Measurements from ENCODE around the gene KREMEN1. TPM values are rescaled to one million over a fixed set of nuclear protein-coding genes. Genes with fewer than 3 reads are reported as not detected.
A peak's percentile ranks its signal among the peaks of the same experiment; 100 is the strongest.

KREMEN1 gene
- total and polyA plus RNA-seq, 9 of the 15 experiments (the other 6 are each of a cell fraction or from before 2014, with no cell fraction given) = 0.69 to 11.5 (median 4.3) TPM

- H3K36me3 ChIP-seq (ENCODE audit: control insufficient read depth, insufficient read depth, low read length) = no peaks in the 10 kb centered on the region
- no peak overlapping the region for H3K4me2 ChIP-seq (ENCODE audit: insufficient read depth, low read length)
- H3K9me1 ChIP-seq (ENCODE audit: control insufficient read depth, insufficient read depth, low read length) = no peaks in the 10 kb centered on the region
- DNase-seq (ENCODE audit: extremely low read depth in 1 of 4, low spot score in 3 of 4) = peak in 1 of 4 experiments; percentile 23
- peaks cover 4 to 34% of the 10 kb centered on the region in 2 experiments; a peak in 4 of 5 replicates for H3K4me1 ChIP-seq (replicated peaks in 1 of 2; ENCODE audit: control insufficient read depth in 2 of 2, insufficient read depth in 2 of 2, low read length in 2 of 2)
- no TSS peak for BruUV-seq (replicated peaks)
- intact Hi-C loops (cut with micrococcal nuclease) (no loop called here), in situ Hi-C loops (cut with MboI) (no loop called here)
- FAIRE-seq = no peak
- H3K79me2 ChIP-seq (ENCODE audit: control insufficient read depth, insufficient read depth, low read length) = no peaks in the 10 kb centered on the region
- H3K27ac ChIP-seq (ENCODE audit: extremely low read depth, low read depth, low read length) = no peak overlapping the region; the same call in 2 of the 3 replicates
- no peak overlapping the region for H3K9ac ChIP-seq (ENCODE audit: insufficient read depth in 1 of 2, low read depth in 2 of 2, low read length in 2 of 2)
- H3K27me3 ChIP-seq (ENCODE audit: control insufficient read depth in 2 of 2, insufficient read depth in 2 of 2, low read length in 2 of 2) = no peaks in the 10 kb centered on the region
- TF ChIP-seq ZBTB33 (CRISPR knock-in tag; IDR thresholded peaks at IDR 0.05) (0 out of 2 replicates have a peak, but pooled peaks have one; percentile 26), E2F8 (IDR thresholded peaks at IDR 0.05; ENCODE audit: low read depth, partially characterized antibody) (no peak), EGR1 (conservative IDR thresholded peaks at IDR 0.05) (peak; percentile 43; the same call in 1 of the 2 replicates)
- no peak overlapping the region for H3K4me3 ChIP-seq
- no peak for ATAC-seq
- POLR2A ChIA-PET = no interaction called here
- H4K20me1 ChIP-seq (replicated peaks; ENCODE audit: control insufficient read depth, insufficient read depth, low read length) = no peaks in the 10 kb centered on the region
- 58% methylated on average over 7 of the region's 60 CpGs for WGBS (ENCODE audit: insufficient coverage, low coverage, missing lambda C conversion rate)
- peak overlapping the region; percentile 51; the same call in 1 of the 2 replicates for H2AFZ ChIP-seq (ENCODE audit: low read depth, low read length)
- CTCF ChIA-PET (ENCODE audit: low intra/inter-chr PET ratio) = no interaction called here
- H3K9me3 ChIP-seq (replicated peaks; ENCODE audit: control insufficient read depth, insufficient read depth, low read depth, low read length) = no peaks in the 10 kb centered on the region
These were observed 1.4 kb upstream of the KREMEN1 start for GRCh38 chr22:29071261-29072045.
